T47D (cell line): Measurements from ENCODE around the gene ZDHHC9.
A peak's percentile ranks its signal among the peaks of the same experiment; 100 is the strongest.

Source experiments
- DNase-seq, 2 experiments: peaks; one replicate each; pipeline versions ENCODE4 v3.0.0 to v3.0.0-alpha.2; 2011 to 2012; ENCODE audit warnings: low read depth in 1 of 2, low spot score in 1 of 2
- JUND ChIP-seq: IDR thresholded peaks from 2 replicates; pipeline ENCODE4 v1.6.1; 2012; ENCODE audit warnings: low read depth
- in situ Hi-C: cut with HindIII; loops from 2 replicates; pipeline ENCODE4 v1.10.0; 2016; ENCODE audit warnings: low sequenced_read_pairs, low pct_unique_long_range_greater_than_20kb

The ZDHHC9 gene

DNA sequence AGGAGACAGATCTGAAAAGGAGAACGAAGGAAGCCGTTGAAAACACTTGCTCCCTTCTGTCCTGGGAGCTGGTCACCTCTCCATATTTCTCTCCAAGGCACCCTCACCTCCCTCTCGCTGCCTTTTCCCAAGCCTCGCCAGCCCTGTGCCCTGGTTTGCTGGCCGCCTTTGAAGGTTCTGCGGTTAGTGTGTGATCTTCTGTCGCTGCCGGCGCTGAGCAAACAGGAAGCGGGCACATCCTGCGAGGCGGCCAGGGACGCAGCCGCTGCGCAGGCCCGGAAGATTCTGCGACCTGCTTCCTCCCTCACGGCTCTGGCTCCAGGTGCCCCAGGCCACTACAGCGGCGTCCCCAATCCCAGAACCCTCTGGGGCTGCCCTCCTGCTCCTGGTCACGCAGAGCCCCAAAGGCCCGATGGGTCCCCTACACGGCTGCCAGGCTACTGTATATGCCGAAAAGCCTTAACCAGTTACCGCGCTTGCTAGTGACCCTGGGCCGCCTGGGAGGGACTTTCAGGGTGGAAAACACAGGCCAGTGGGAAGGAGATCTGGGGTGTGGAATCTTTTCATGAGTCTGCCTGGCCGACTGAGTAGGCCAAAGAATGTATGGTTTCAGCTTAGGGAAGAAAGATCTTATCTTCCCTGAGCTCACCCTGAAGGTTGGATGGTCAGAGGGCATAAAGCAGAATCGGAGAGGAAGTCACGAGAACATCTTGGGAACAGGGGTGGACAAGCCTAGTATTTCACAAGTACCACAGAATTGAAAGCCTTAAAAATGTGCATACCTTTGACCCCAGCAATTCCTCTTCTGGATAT is 66.3 kb downstream of the ZDHHC9 start:
- no peak for TF ChIP-seq JUND
- in situ Hi-C loops = no loop called here
- DNase-seq = peak in 1 of 2 experiments; percentile 32

DNA sequence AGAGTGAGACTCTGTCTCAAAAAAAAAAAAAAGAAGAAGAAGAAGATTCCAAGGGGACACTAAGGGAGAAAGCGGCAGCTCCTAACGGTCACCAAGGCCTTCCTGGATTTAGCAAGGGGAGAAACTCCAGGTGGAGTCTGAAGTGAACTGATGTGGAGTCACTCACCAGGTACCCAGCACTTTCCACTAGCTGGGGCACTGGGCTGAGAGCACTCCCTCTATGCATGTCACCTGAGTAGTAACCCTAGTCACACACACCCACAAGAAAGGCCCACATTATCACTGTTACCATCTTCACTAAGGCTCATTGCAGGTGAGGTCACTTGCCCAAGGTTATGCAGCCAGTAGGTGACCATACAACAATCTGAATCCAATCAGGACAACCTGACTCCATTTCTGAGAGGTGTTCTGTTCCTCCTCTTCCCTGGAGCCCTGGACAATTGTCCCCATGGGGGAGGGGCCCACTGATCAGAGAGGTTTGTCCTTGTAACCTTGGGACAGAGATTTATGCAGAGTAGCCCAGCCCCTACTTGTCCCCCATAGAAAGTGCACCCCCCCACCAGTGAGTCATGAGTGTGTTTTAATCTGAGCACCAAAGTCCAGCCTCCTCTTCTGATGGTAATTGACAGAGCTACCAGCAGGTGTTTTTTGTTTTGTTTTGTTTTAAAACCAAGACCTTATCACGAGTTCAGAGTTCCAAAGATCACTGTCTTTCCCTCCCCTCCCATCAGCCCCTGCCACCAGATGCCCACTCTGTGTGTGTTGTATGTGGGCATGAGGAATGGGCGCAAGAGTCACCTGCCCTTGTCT is 69.8 kb downstream of the ZDHHC9 start:
- in situ Hi-C loops = no loop called here
- DNase-seq = peak in 1 of 2 experiments; percentile 9
- no peak for TF ChIP-seq JUND

DNA sequence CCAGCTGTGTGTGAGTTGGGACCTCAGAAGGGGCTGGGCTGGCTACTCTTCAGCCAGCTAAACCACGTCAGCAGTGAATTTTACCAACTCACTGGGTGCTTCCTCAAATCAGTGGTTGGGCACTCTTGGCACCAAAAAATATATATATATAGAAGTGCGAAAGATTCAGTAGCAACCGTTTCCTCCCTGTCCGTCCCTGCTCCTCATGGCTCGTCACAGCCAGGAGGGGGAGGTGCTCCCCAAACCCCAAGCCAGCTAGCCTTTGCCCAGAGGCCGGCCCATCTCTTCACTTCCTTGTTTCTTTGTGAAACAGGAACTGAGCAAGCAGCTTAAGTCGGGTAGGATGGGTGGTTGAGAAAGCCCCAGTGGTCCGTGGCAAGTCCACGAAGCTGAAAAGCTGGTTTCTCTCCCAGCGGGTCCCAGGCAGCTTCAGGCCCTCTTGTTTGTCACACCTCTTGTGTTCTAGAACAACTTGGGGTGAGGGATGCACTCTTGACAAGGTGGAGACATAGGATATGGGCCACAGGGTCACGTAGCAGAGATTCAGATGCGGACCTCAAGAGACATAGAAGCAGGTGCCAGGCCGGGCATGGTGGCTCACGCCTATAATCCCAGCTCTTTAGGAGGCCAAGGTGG is 70.8 kb downstream of the ZDHHC9 start:
- no peak for DNase-seq
- no peak for TF ChIP-seq JUND
- in situ Hi-C loops = no loop called here

DNA sequence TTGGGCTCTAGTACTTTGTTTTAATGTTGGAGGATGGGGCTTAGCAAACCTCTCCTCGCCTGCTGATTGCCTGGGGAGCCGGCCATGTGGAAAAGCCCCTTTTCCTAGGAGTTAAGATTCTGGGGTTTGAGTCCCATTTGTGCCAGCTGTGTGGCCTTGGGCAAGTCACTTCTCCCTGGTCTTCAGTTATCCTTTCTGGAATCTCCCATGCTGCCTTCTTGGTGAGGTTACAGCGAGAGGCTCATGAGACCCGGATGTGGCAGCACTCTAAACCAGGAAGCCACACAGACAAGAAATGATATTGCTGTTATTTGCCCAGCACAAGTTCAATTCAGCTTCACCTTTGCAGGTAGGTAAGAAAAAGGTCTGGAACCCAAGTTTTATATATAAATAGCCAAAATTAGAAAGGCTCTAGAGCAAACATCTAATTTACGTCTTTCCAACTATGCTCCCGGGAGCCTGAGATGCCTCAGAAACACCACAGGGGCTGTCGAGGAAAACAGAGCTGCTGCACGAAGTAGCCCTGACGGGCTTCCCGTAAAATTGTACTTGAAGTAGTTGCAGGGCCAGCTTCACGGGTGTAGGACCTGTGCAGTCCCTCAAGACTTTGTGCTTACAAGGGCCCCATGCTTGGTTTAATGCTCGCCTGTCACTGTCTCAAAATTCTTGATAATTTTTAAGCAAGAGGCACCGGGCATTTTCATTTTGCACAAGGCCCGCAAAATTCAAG is 72.3 kb downstream of the ZDHHC9 start:
- in situ Hi-C loops = no loop called here
- no peak for DNase-seq

DNA sequence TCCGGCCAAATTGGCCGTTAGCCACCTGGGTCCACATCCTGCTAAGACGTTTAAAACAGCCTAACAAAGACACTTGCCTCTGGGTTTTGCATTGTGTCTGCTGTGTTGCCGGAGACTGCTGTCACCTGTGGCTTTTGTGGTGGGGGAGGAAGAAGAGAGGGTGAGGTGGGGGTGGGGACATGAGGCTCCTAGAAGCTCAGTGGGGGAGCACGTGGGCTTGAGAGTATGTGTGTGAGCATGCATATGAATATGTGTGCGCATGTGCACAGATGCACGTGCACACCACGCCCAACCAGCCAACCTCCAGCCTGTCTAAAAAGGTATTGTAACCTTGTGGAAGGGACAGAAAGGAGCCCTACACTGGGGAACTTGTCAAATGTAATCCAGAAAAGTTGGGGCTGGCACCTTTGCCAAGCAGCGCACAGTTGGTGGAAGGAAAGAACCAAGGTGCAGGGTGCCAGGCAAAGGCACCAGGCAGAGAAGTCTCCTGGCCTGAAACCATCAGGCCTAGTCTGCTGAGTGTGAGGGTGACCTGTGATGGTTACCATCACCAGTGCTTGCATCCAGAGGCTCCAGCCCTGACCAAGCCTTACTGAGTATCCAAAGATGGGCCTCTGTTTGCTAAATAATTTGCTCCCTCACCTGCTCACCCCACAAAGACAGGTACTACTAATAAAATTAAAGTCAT is 74.1 kb downstream of the ZDHHC9 start:
- DNase-seq = no peak
- in situ Hi-C loops = no loop called here
- TF ChIP-seq JUND = no peak

More for the DNA sequence above, 72.3 kb downstream of the ZDHHC9 start:
- no peak for TF ChIP-seq JUND

DNA sequence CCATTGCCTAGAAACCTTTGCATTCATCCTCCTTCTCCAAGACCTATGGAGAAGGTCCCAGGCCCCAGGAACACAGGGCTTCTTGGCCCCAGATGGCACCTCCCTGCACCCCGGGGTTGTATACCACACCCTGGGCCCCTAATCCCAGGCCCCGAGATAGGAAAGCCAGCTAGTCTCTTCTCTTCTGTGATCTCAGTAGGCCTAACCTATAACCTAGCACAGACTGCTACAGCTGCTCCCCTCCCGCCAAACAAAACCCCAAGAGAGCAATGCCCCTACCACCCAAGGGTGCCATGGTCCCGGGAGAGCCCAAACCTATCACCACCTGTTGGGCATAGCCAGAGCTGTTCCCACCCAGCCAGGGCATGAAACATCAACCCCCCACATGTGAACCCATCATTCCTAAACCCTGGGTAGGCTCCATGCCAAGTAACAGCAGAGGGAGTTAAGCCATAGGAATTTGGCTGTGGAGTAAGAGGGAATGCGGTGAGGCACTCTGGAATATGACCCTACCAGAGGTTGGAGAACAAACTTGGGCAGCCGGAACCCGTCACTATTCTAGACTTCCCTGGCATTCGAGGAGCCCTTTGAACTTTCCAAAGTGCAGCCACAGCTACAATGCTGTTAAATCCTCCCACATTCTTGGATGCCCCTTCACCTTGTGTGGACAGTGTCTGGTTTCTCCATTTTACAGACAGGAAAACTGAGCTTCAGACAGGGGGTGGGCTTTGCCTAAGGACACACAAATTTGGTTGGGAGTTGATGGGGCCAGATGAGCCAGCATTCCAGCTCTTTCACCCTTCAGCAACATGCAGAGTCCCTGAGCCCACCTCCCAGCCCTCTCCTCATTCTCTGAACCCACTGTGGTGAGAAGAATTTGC is 74.9 kb downstream of the ZDHHC9 start:
- in situ Hi-C loops = no loop called here
- no peak for TF ChIP-seq JUND

DNA sequence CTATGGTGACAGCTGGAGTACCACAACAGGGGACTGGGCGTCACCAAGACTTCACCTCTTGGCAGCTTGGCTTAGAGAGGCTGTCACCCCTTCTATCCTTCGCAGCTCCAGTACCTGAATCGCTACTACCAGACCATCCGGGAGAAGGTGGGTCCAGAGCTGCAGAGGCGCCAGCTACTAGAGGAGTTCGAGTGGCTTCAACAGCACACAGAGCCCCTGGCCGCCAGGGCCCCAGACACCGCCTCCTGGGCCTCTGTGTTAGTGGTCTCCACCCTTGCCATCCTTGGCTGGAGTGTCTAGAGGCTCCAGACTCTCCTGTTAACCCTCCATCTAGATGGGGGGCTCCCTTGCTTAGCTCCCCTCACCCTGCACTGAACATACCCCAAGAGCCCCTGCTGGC is 75.5 kb downstream of the ZDHHC9 start:
- in situ Hi-C loops = no loop called here
- no peak for TF ChIP-seq JUND
- DNase-seq = no peak

More for the DNA sequence above, 74.9 kb downstream of the ZDHHC9 start:
- DNase-seq = no peak

DNA sequence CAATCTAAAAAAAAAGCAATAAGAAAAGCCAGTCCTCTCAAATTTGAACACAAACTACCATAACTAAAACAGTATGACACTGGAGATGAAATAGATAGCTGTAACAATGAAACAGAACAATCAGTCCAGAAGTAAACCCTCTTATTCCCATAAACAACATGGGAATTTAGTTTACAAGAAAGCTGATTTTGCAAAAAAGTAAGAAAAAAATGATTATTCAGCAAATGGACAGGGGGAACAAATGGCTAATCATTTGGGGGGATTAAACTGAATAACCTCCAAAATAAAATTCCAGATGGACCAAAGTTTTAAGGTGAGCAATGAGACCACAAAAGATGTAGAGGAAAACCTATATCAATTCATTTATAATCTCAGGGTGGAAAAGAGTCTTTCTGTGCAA is 80.0 kb downstream of the ZDHHC9 start:
- DNase-seq = no peak
- in situ Hi-C loops = no loop called here
- no peak for TF ChIP-seq JUND

DNA sequence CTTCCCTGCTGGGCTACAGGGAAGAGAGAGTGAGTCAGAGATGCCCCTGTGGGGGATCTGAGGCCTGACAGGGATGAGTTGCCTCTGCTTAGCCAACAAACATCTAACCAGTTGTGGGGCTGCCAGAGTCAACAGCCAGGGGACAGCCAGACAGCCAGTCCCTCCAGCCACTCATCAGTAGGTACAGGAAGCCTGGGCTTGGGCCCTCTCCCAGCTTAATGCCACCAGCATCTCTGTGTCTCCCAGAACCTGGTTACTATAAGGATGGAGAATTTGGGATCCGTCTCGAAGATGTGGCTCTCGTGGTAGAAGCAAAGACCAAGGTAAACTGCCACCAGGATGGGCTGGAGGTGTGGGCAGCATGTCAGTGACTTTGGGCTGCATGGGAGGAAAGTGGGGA is 81.2 kb downstream of the ZDHHC9 start:
- no peak for TF ChIP-seq JUND
- in situ Hi-C loops = no loop called here
- DNase-seq = no peak

DNA sequence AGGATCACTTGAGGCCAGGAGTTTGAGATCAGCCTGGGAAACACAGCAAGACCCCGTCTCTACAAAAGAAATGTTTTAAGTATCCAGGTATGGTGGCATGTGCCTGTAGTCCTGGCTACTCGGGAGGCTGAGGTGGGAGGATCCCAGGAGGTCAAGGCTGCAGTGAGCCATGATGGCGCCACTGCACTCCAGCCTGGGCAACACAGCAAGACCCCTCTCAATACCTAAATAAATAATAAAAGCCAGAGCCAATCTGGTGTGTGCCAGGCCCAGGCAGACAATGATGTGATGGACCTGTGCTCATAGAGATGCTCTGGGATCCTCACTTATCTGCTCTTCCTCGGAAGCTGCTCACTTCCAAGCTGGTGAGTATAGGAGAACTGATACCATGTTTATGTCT is 82.1 kb downstream of the ZDHHC9 start:
- in situ Hi-C loops = no loop called here
- DNase-seq = no peak
- TF ChIP-seq JUND = no peak

DNA sequence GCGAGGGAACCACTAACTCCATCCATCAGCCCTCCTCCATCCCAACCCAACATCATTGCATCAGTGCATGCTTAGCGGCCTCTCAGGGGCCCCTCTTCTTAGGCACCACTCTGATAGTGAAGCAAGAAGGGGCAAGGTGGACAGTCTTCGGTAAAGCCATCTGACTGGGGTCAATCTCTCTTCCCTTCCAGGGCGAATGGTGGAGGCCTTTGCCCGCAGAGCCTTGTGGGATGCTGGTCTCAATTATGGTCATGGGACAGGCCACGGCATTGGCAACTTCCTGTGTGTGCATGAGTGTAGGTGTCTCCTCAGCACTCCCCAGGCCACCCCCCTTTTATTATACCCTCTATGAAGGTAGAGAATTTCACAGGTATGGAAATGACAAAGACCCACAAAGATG is 82.7 kb downstream of the ZDHHC9 start:
- DNase-seq = no peak
- in situ Hi-C loops = no loop called here
- no peak for TF ChIP-seq JUND
